ENCODE data around the gene ATP2A3.

Gene ATP2A3

GRCh38 chr17:3887394-3887793 is 76.8 kb downstream of the ATP2A3 start:
- Histone ChIP-seq H3K4me1 (ENCODE audit: control insufficient read depth in 1 of 2, insufficient read depth in 2 of 2, low read length in 2 of 2) (peaks cover 35 to 63% of the 10 kb centered on the region in 2 donors), H3K27ac (ENCODE audit: low read depth, low read length) (peak overlapping the region; percentile 78)

GRCh38 chr17:3886776-3887175 is 77.5 kb downstream of the ATP2A3 start:
- H3K9ac ChIP-seq (ENCODE audit: low read depth in 1 of 2, low read length in 2 of 2): peak overlapping the region; percentile 20 to 39

More at GRCh38 chr17:3887394-3887793, 76.8 kb downstream of the ATP2A3 start:
- no peaks in the 10 kb centered on the region for H3K27me3 ChIP-seq (ENCODE audit: control insufficient read depth in 1 of 2, insufficient read depth in 2 of 2, low read length in 2 of 2)
- no peaks in the 10 kb centered on the region for H3K9me3 ChIP-seq (ENCODE audit: control insufficient read depth in 1 of 2, low read length in 2 of 2)
- no peak overlapping the region for H3K4me3 ChIP-seq (ENCODE audit: low read depth in 1 of 2, low read length in 2 of 2)
- H3K9ac ChIP-seq (ENCODE audit: low read depth in 1 of 2, low read length in 2 of 2): peak overlapping the region; percentile 20 to 39
- peaks cover 0 to 11% of the 10 kb centered on the region in 2 donors for H3K36me3 ChIP-seq (ENCODE audit: control insufficient read depth in 1 of 2, insufficient read depth in 2 of 2, low read length in 2 of 2)

GRCh38 chr17:3885970-3886369 is 78.3 kb downstream of the ATP2A3 start:
- Histone ChIP-seq H3K27me3 (ENCODE audit: control insufficient read depth in 1 of 2, insufficient read depth in 2 of 2, low read length in 2 of 2) (no peaks in the 10 kb centered on the region), H3K27ac (ENCODE audit: low read depth, low read length) (no peak overlapping the region), H3K9me3 (ENCODE audit: control insufficient read depth in 1 of 2, low read length in 2 of 2) (no peaks in the 10 kb centered on the region), H3K4me1 (ENCODE audit: control insufficient read depth in 1 of 2, insufficient read depth in 2 of 2, low read length in 2 of 2) (peaks cover 24 to 53% of the 10 kb centered on the region in 2 donors), H3K9ac (ENCODE audit: low read depth in 1 of 2, low read length in 2 of 2) (no peak overlapping the region), H3K36me3 (ENCODE audit: control insufficient read depth in 1 of 2, insufficient read depth in 2 of 2, low read length in 2 of 2) (peaks cover 0 to 15% of the 10 kb centered on the region in 2 donors), H3K4me3 (ENCODE audit: low read depth in 1 of 2, low read length in 2 of 2) (no peak overlapping the region)

More at GRCh38 chr17:3886776-3887175, 77.5 kb downstream of the ATP2A3 start:
- H3K27me3 ChIP-seq (ENCODE audit: control insufficient read depth in 1 of 2, insufficient read depth in 2 of 2, low read length in 2 of 2): no peaks in the 10 kb centered on the region
- H3K27ac ChIP-seq (ENCODE audit: low read depth, low read length): no peak overlapping the region
- H3K9me3 ChIP-seq (ENCODE audit: control insufficient read depth in 1 of 2, low read length in 2 of 2): no peaks in the 10 kb centered on the region
- H3K4me1 ChIP-seq (ENCODE audit: control insufficient read depth in 1 of 2, insufficient read depth in 2 of 2, low read length in 2 of 2): peaks cover 32 to 59% of the 10 kb centered on the region in 2 donors
- peak overlapping the region in 1 of 2 donors; percentile 23 for H3K4me3 ChIP-seq (ENCODE audit: low read depth in 1 of 2, low read length in 2 of 2)
- H3K36me3 ChIP-seq (ENCODE audit: control insufficient read depth in 1 of 2, insufficient read depth in 2 of 2, low read length in 2 of 2): peaks cover 0 to 11% of the 10 kb centered on the region in 2 donors

GRCh38 chr17:3885271-3885670 is 79.0 kb downstream of the ATP2A3 start:
- Histone ChIP-seq H3K9ac (ENCODE audit: low read depth in 1 of 2, low read length in 2 of 2) (no peak overlapping the region), H3K36me3 (ENCODE audit: control insufficient read depth in 1 of 2, insufficient read depth in 2 of 2, low read length in 2 of 2) (peaks cover 0 to 15% of the 10 kb centered on the region in 2 donors), H3K27me3 (ENCODE audit: control insufficient read depth in 1 of 2, insufficient read depth in 2 of 2, low read length in 2 of 2) (no peaks in the 10 kb centered on the region), H3K4me1 (ENCODE audit: control insufficient read depth in 1 of 2, insufficient read depth in 2 of 2, low read length in 2 of 2) (peaks cover 30 to 52% of the 10 kb centered on the region in 2 donors), H3K4me3 (ENCODE audit: low read depth in 1 of 2, low read length in 2 of 2) (no peak overlapping the region), H3K27ac (ENCODE audit: low read depth, low read length) (no peak overlapping the region), H3K9me3 (ENCODE audit: control insufficient read depth in 1 of 2, low read length in 2 of 2) (no peaks in the 10 kb centered on the region)

GRCh38 chr17:3884188-3884587 is 80.0 kb downstream of the ATP2A3 start:
- peaks cover 40 to 52% of the 10 kb centered on the region in 2 donors for H3K4me1 ChIP-seq (ENCODE audit: control insufficient read depth in 1 of 2, insufficient read depth in 2 of 2, low read length in 2 of 2)
- H3K4me3 ChIP-seq (ENCODE audit: low read depth in 1 of 2, low read length in 2 of 2): no peak overlapping the region
- H3K27ac ChIP-seq (ENCODE audit: low read depth, low read length): no peak overlapping the region
- H3K36me3 ChIP-seq (ENCODE audit: control insufficient read depth in 1 of 2, insufficient read depth in 2 of 2, low read length in 2 of 2): peaks cover 0 to 15% of the 10 kb centered on the region in 2 donors
- no peaks in the 10 kb centered on the region for H3K27me3 ChIP-seq (ENCODE audit: control insufficient read depth in 1 of 2, insufficient read depth in 2 of 2, low read length in 2 of 2)
- H3K9me3 ChIP-seq (ENCODE audit: control insufficient read depth in 1 of 2, low read length in 2 of 2): no peaks in the 10 kb centered on the region
- H3K9ac ChIP-seq (ENCODE audit: low read depth in 1 of 2, low read length in 2 of 2): no peak overlapping the region

GRCh38 chr17:3882276-3882675 is 82.0 kb downstream of the ATP2A3 start:
- Histone ChIP-seq H3K4me3 (ENCODE audit: low read depth in 1 of 2, low read length in 2 of 2) (no peak overlapping the region), H3K27ac (ENCODE audit: low read depth, low read length) (no peak overlapping the region), H3K9ac (ENCODE audit: low read depth in 1 of 2, low read length in 2 of 2) (no peak overlapping the region), H3K27me3 (ENCODE audit: control insufficient read depth in 1 of 2, insufficient read depth in 2 of 2, low read length in 2 of 2) (no peaks in the 10 kb centered on the region), H3K9me3 (ENCODE audit: control insufficient read depth in 1 of 2, low read length in 2 of 2) (no peaks in the 10 kb centered on the region), H3K36me3 (ENCODE audit: control insufficient read depth in 1 of 2, insufficient read depth in 2 of 2, low read length in 2 of 2) (peaks cover 0 to 15% of the 10 kb centered on the region in 2 donors), H3K4me1 (ENCODE audit: control insufficient read depth in 1 of 2, insufficient read depth in 2 of 2, low read length in 2 of 2) (peaks cover 29 to 37% of the 10 kb centered on the region in 2 donors)

- Histone ChIP-seq H3K4me1 (ENCODE audit: control insufficient read depth in 1 of 2, insufficient read depth in 2 of 2, low read length in 2 of 2) (peaks cover 22 to 24% of the 10 kb centered on the region in 2 donors), H3K36me3 (ENCODE audit: control insufficient read depth in 1 of 2, insufficient read depth in 2 of 2, low read length in 2 of 2) (peaks cover 0 to 20% of the 10 kb centered on the region in 2 donors), H3K9ac (ENCODE audit: low read depth in 1 of 2, low read length in 2 of 2) (no peak overlapping the region), H3K27ac (ENCODE audit: low read depth, low read length) (no peak overlapping the region), H3K9me3 (ENCODE audit: control insufficient read depth in 1 of 2, low read length in 2 of 2) (no peaks in the 10 kb centered on the region), H3K27me3 (ENCODE audit: control insufficient read depth in 1 of 2, insufficient read depth in 2 of 2, low read length in 2 of 2) (no peaks in the 10 kb centered on the region), H3K4me3 (ENCODE audit: low read depth in 1 of 2, low read length in 2 of 2) (no peak overlapping the region)
Observed at GRCh38 chr17:3880983-3881382, 83.3 kb downstream of the ATP2A3 start.

- Histone ChIP-seq H3K4me1 (ENCODE audit: control insufficient read depth in 1 of 2, insufficient read depth in 2 of 2, low read length in 2 of 2) (peaks cover 14 to 17% of the 10 kb centered on the region in 2 donors), H3K36me3 (ENCODE audit: control insufficient read depth in 1 of 2, insufficient read depth in 2 of 2, low read length in 2 of 2) (peaks cover 0 to 22% of the 10 kb centered on the region in 2 donors), H3K4me3 (ENCODE audit: low read depth in 1 of 2, low read length in 2 of 2) (no peak overlapping the region), H3K27me3 (ENCODE audit: control insufficient read depth in 1 of 2, insufficient read depth in 2 of 2, low read length in 2 of 2) (no peaks in the 10 kb centered on the region), H3K9ac (ENCODE audit: low read depth in 1 of 2, low read length in 2 of 2) (no peak overlapping the region), H3K27ac (ENCODE audit: low read depth, low read length) (no peak overlapping the region), H3K9me3 (ENCODE audit: control insufficient read depth in 1 of 2, low read length in 2 of 2) (no peaks in the 10 kb centered on the region)
Observed at GRCh38 chr17:3879591-3880417, 84.4 kb downstream of the ATP2A3 start.

GRCh38 chr17:3879186-3879585 is 85.1 kb downstream of the ATP2A3 start:
- Histone ChIP-seq H3K27ac (ENCODE audit: low read depth, low read length) (no peak overlapping the region), H3K9me3 (ENCODE audit: control insufficient read depth in 1 of 2, low read length in 2 of 2) (no peaks in the 10 kb centered on the region)

GRCh38 chr17:3877220-3877619 is 87.0 kb downstream of the ATP2A3 start:
- no peak overlapping the region for H3K9ac ChIP-seq (ENCODE audit: low read depth in 1 of 2, low read length in 2 of 2)
- H3K4me3 ChIP-seq (ENCODE audit: low read depth in 1 of 2, low read length in 2 of 2): no peak overlapping the region
- no peak overlapping the region for H3K27ac ChIP-seq (ENCODE audit: low read depth, low read length)
- peaks cover 14 to 17% of the 10 kb centered on the region in 2 donors for H3K4me1 ChIP-seq (ENCODE audit: control insufficient read depth in 1 of 2, insufficient read depth in 2 of 2, low read length in 2 of 2)
- H3K36me3 ChIP-seq (ENCODE audit: control insufficient read depth in 1 of 2, insufficient read depth in 2 of 2, low read length in 2 of 2): peaks cover 0 to 31% of the 10 kb centered on the region in 2 donors
- H3K27me3 ChIP-seq (ENCODE audit: control insufficient read depth in 1 of 2, insufficient read depth in 2 of 2, low read length in 2 of 2): no peaks in the 10 kb centered on the region
- no peaks in the 10 kb centered on the region for H3K9me3 ChIP-seq (ENCODE audit: control insufficient read depth in 1 of 2, low read length in 2 of 2)

More at GRCh38 chr17:3879186-3879585, 85.1 kb downstream of the ATP2A3 start:
- Histone ChIP-seq H3K9ac (ENCODE audit: low read depth in 1 of 2, low read length in 2 of 2) (no peak overlapping the region), H3K27me3 (ENCODE audit: control insufficient read depth in 1 of 2, insufficient read depth in 2 of 2, low read length in 2 of 2) (no peaks in the 10 kb centered on the region), H3K36me3 (ENCODE audit: control insufficient read depth in 1 of 2, insufficient read depth in 2 of 2, low read length in 2 of 2) (peaks cover 0 to 22% of the 10 kb centered on the region in 2 donors), H3K4me3 (ENCODE audit: low read depth in 1 of 2, low read length in 2 of 2) (no peak overlapping the region), H3K4me1 (ENCODE audit: control insufficient read depth in 1 of 2, insufficient read depth in 2 of 2, low read length in 2 of 2) (peaks cover 14 to 17% of the 10 kb centered on the region in 2 donors)

All from duodenal mucosa (tissue), 2 donors.